Activated CD8-positive, alpha-beta T cell treated with anti-CD3 and anti-CD28 coated beads, Interleukin-2, amount 10 ng/mL, durations not matched to agents 7 days and 5 days (primary cell): ENCODE results near the gene VCL. TPM values are rescaled to one million over a fixed set of nuclear protein-coding genes. Genes with fewer than 3 reads are reported as not detected.
A peak's percentile ranks its signal among the peaks of the same experiment; 100 is the strongest.
"Not testable (repeated sequence)": the region's sequence is repeated elsewhere in the genome, so short reads cannot be mapped to it uniquely, and the experiment has no call there.

ENCODE experiments used
- ATAC-seq: fragments of 150-1000 bp; cut with Tn5 transposase; one replicate; pipeline ENCODE4 v1.10.0; 2021; ENCODE audit warnings: moderate library complexity
- CTCF ChIA-PET: fragments of 350-600 bp; sonication (Branson Sonifier 250); formaldehyde crosslinking; loops from one replicate; lab custom pipeline; 2021; ENCODE audit warnings: antibody characterized with exemption; lab: Charles Lee
- POLR2A ChIA-PET: fragments of 350-600 bp; sonication (Branson Sonifier 250); formaldehyde crosslinking; loops from one replicate; lab custom pipeline; 2021; ENCODE audit warnings: antibody characterized with exemption; lab: Charles Lee
- DNase-seq: peaks from one replicate; pipeline ENCODE4 v3.0.0-alpha.2; 2020
- H3K27ac Mint-ChIP-seq: one replicate; pipeline ENCODE4 v1.8.0; 2021; ENCODE audit warnings: mild to moderate bottlenecking, mixed read lengths
- H3K27me3 Mint-ChIP-seq: one replicate; pipeline ENCODE4 v1.8.0; 2021; ENCODE audit warnings: low read depth, mixed read lengths
- H3K36me3 Mint-ChIP-seq: one replicate; pipeline ENCODE4 v1.8.0; 2021; ENCODE audit warnings: low read depth, mixed read lengths
- H3K4me1 Mint-ChIP-seq: one replicate; pipeline ENCODE4 v1.8.0; 2021; ENCODE audit warnings: low read depth, mixed read lengths
- H3K4me3 Mint-ChIP-seq: one replicate; pipeline ENCODE4 v1.8.0; 2021; ENCODE audit warnings: mild to moderate bottlenecking, mixed read lengths
- H3K9me3 Mint-ChIP-seq: one replicate; pipeline ENCODE4 v1.8.0; 2022; ENCODE audit warnings: mixed read lengths; ENCODE audit not compliant: insufficient read depth
- total RNA-seq, 2 experiments: library from RNA; stranded (reverse); gene quantifications; one replicate each; pipeline ENCODE4 v1.2.3, GENCODE V29; 2021

VCL gene
- total RNA-seq, 2 experiments from 2014 or later, result 31.2 to 33.2 TPM

DNA sequence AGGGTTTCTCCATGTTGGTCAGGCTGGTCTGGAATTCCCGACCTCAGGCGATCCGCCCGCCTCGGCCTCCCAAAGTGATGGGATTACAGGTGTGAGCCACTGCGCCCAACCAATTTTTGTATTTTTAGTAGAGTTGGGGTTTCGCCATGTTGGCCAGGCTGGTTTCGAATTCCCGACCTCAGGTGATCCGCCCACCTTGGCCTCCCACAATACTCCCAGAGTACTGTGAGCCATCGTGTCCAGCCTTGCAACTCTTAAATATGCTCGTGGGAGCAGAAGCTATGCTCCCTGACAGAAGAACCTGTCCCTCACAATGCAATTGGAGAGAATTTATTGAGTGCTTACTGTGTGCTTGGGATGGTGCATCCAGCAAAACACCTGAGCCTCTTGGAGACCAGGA is 34.4 kb upstream of the VCL start:
- H3K36me3 Mint-ChIP-seq, H3K27me3 Mint-ChIP-seq, H3K27ac Mint-ChIP-seq, DNase-seq, H3K4me3 Mint-ChIP-seq, H3K9me3 Mint-ChIP-seq, ATAC-seq, POLR2A ChIA-PET: not testable (repeated sequence)
- peaks cover 23% of the 10 kb centered on the region for H3K4me1 Mint-ChIP-seq
- CTCF ChIA-PET, result interaction anchor here (0.8 to 2.9 kb wide), 3 partner anchors 23 to 83 kb away, joined by 3 to 9 read pairs (median 5); no protein-coding TSS in a partner anchor

DNA sequence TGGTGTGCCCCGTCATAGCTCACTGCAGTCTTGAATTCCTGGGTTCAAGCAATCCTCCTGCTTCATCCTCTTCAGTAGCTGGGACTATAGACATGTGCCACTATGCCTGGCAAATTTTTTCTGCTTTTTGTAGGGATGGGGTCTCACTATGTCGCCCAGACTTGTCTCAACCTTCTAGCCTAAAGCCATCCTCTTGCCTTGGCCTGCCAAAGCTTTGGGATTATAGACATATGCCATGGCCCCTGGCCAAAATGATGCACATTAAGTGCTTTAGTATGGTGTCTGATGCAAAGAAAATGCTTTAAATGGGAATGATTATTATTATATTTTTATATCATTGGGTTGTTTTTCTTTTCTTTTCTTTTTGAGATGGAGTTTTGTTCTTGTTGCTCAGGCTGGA is 33.2 kb upstream of the VCL start:
- Mint-ChIP-seq H3K4me3 (no peak overlapping the region), H3K9me3 (no peaks in the 10 kb centered on the region), H3K36me3 (no peaks in the 10 kb centered on the region), H3K27ac (no peak overlapping the region), H3K27me3 (peaks cover 6% of the 10 kb centered on the region), H3K4me1 (peaks cover 12% of the 10 kb centered on the region)
- ChIA-PET POLR2A (no interaction called here), CTCF (interaction anchor here (1.8 to 2.9 kb wide), 2 partner anchors 24 to 79 kb away, joined by 5 to 9 read pairs; no protein-coding TSS in a partner anchor)
- no peak for ATAC-seq
- DNase-seq, result no peak

DNA sequence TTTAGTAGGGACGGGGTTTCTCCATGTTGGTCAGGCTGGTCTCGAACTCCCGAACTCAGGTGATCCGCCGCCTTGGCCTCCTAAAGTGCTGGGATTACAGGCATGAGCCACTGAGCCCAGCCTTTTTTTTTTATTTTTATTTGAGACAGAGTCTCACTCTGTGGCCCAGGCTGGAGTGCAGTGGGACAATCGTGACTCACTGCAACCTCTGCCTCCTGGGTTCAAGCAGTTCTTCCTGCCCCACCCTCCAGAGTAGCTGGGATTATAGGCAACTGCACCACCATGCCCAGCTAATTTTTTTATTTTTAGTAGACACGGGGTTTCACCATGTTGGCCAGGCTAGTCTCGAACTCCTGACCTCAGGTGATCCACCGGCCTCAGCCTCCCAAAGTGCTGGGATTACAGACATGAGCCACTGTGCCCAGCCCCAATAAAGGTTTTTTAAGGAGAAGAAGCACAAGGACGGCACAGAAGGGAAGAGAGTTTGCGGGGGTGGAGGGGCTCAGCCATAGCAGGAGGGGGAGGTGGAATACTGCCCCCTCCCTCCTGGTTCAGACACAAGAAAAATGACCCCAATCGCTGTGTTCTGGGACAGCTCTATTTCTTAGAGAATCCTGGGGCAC is 32.5 kb upstream of the VCL start:
- H3K36me3 Mint-ChIP-seq, DNase-seq, ATAC-seq, H3K9me3 Mint-ChIP-seq, POLR2A ChIA-PET, H3K27me3 Mint-ChIP-seq, H3K4me1 Mint-ChIP-seq, H3K4me3 Mint-ChIP-seq, H3K27ac Mint-ChIP-seq: not testable (repeated sequence)
- CTCF ChIA-PET, result interaction anchor here (0.8 to 2.9 kb wide), 2 partner anchors 14 to 25 kb away, joined by 3 to 9 read pairs; no protein-coding TSS in a partner anchor

DNA sequence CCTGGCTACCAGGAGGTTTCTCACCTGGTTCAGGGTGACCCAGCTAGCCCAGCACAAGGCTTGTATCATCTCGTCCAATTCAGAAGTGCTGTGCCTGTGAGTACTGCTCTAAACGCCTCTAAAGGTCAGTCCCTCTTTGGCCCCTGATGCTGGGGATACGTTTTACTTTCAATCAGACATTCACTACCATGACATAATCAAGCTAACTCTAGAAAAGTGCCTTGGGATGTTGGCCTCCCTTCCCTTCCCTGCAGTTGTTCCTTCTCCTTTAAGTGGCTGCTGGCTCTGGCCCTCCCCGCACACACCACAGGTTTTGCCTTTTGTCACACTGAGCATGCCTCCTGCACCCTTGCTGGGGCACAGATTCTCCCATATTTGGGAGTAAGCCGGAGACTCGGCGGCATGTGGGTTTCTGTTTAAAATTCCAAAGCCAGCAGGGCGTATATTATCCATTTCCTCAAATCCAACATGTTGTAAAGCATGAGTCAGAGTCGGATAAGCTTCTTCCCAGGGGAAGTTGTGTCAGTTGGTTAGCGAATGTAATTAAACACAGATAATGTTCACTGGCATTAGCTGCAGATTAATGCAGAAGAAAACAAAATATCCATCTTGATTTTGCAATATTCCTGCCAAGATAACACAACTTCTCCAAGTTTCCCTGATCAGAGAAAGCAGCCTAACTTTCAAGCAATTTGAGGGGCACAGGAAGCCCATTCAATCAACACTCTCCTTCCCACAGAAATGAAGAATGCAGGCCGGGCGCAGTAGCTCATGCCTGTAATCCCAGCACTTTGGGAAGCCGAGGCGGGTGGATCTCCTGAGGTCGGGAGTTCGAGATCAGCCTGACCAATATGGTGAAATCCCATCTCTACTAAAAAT is 31.8 kb upstream of the VCL start:
- Mint-ChIP-seq H3K27me3 (peaks cover 10% of the 10 kb centered on the region), H3K36me3 (no peaks in the 10 kb centered on the region), H3K4me1 (peaks cover 5% of the 10 kb centered on the region), H3K9me3 (no peaks in the 10 kb centered on the region), H3K4me3 (no peak overlapping the region), H3K27ac (no peak overlapping the region)
- no peak for DNase-seq
- ATAC-seq, result no peak
- ChIA-PET CTCF (interaction anchor here (0.8 to 3.7 kb wide), 3 partner anchors 9 to 26 kb away, joined by 3 to 17 read pairs (median 9); no protein-coding TSS in a partner anchor), POLR2A (no interaction called here)

DNA sequence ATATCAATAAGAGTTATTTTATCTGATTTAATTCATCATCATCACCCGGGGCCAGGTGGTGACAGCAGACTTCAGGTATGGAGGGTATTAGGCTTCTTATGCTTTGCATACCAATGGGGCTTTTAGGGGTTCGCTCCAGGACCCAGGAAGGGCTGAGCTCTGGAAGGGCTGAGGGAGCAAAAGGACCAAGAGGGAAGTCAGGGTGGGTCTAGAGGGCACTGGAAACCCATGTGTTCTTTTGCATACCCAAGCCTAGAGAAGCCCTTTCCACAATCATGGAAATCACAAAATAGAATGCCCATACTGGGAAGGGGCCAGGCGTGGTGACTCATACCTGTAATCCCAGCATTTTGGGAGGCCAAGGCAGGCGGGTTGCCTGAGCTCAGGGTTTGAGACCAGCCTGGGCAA is 30.9 kb upstream of the VCL start:
- H3K36me3 Mint-ChIP-seq, result no peaks in the 10 kb centered on the region
- H3K9me3 Mint-ChIP-seq, result no peaks in the 10 kb centered on the region
- H3K4me3 Mint-ChIP-seq, result no peak overlapping the region
- DNase-seq, result no peak
- ChIA-PET POLR2A (no interaction called here), CTCF (interaction anchor here (1.3 to 3.7 kb wide), 3 partner anchors 10 to 113 kb away, joined by 3 to 17 read pairs (median 5); no protein-coding TSS in a partner anchor)
- peaks cover 5% of the 10 kb centered on the region for H3K4me1 Mint-ChIP-seq
- H3K27me3 Mint-ChIP-seq, result peaks cover 9% of the 10 kb centered on the region
- no peak overlapping the region for H3K27ac Mint-ChIP-seq
- ATAC-seq, result no peak

DNA sequence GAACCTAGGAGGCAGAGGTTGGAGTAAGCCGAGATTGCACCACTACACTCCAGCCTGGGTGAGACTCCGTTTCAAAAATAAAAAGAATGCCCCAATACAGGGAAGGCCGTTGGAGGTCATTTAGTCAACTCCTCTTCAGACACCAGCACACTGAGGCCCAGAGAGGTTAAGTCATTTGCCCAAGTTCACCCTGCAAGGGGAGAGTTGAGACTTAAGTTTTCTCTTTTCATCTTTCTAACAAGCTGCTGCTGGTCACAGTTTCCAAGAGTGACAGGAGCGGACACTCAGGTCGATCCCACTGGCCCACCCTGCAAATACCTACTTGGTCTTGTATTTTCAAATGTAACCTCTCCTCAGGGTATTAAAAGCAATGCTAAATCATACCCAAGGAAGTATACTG is 30.4 kb upstream of the VCL start:
- ChIA-PET POLR2A (no interaction called here), CTCF (interaction anchor here (1.3 to 3.7 kb wide), 3 partner anchors 10 to 113 kb away, joined by 3 to 17 read pairs (median 5); no protein-coding TSS in a partner anchor)
- peaks cover 5% of the 10 kb centered on the region for H3K4me1 Mint-ChIP-seq
- no peaks in the 10 kb centered on the region for H3K36me3 Mint-ChIP-seq
- peaks cover 9% of the 10 kb centered on the region for H3K27me3 Mint-ChIP-seq
- H3K9me3 Mint-ChIP-seq, result no peaks in the 10 kb centered on the region
- no peak overlapping the region for H3K27ac Mint-ChIP-seq
- DNase-seq, result no peak
- ATAC-seq, result no peak
- H3K4me3 Mint-ChIP-seq, result no peak overlapping the region

DNA sequence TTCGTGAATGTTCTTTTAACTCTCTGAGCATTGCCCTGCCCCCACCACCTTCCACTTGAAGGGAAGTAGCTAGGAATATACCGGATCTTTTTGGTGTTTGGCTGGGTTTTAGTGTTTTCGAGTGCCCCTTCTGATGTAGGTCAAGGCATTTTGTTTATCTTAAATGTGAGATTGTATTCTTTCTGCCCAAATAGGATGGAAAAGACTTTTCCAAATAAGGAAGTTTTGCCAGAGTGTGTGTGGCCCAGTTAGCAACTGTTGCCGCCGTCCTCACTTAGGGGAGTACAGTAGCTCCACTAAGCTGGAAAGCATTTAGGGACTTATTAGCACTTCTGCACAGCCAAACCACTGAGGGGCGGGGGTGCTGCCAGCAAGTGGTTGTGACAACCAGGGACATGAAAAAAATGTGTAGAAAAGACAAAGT is 29.8 kb upstream of the VCL start:
- Mint-ChIP-seq H3K27me3 (peaks cover 9% of the 10 kb centered on the region), H3K9me3 (no peaks in the 10 kb centered on the region), H3K4me1 (peaks cover 5% of the 10 kb centered on the region), H3K4me3 (no peak overlapping the region), H3K27ac (no peak overlapping the region), H3K36me3 (no peaks in the 10 kb centered on the region)
- DNase-seq (no peak), ATAC-seq (no peak)
- CTCF ChIA-PET, result interaction anchor here (1.2 to 3.7 kb wide), 4 partner anchors 11 to 276 kb away, joined by 3 to 17 read pairs (median 4); no protein-coding TSS in a partner anchor
- POLR2A ChIA-PET, result no interaction called here

DNA sequence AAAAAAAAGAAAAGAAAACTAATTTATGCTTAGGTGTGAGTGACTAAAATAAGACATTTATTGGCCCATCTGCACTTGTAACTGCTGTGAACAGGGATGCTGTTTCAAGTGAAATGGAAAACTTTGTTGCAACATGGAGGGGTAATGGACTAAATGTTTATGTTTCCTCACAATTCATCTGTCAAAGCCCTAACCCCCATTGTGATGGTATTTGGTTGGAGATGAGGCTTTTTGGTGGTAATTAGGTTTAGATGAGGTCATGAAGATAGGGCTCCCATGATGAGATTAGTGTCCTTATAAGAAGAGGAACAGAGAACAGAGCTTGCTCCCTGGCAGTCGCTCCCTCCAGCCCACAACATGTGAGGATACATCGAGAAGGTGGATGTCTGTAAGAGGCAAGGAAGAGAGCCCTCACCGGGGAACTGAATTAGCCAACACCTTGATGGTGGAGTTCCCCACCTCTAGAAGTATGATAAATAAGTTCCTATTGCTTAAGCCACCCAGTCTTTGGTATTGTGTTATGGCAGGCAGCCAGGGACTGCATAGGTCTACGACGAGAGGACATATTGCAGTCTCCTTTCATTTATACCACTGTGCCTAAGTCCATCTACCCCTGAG is 28.6 kb upstream of the VCL start:
- Mint-ChIP-seq H3K27me3 (peaks cover 9% of the 10 kb centered on the region), H3K36me3 (no peaks in the 10 kb centered on the region), H3K4me1 (peaks cover 15% of the 10 kb centered on the region), H3K9me3 (no peaks in the 10 kb centered on the region), H3K4me3 (no peak overlapping the region), H3K27ac (no peak overlapping the region)
- no peak for DNase-seq
- CTCF ChIA-PET, result interaction anchor here (1.2 to 3.7 kb wide), 3 partner anchors 12 to 275 kb away, joined by 3 to 17 read pairs (median 5); no protein-coding TSS in a partner anchor
- no peak for ATAC-seq
- POLR2A ChIA-PET, result no interaction called here

DNA sequence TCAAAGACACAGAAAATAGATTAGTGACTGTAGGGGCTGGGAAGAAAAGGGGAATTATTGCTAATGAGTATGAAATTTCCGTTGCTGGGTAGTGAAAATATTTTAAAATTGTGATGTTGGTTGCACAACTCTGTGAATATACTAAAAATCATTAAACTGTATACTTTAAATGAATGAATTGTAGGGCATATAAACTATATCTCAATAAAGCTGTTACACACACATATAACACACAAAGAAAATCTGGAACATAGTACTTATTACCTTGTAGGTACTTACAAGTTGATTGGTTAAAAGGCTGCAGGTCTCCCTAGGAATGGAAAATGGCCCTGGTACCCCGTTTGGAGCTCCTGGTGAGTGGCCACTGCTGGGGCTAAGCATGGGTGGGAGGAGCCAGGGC is 27.1 kb upstream of the VCL start:
- Mint-ChIP-seq H3K4me1 (peaks cover 26% of the 10 kb centered on the region), H3K9me3 (peaks cover 3% of the 10 kb centered on the region), H3K4me3 (no peak overlapping the region), H3K27me3 (peaks cover 13% of the 10 kb centered on the region), H3K27ac (no peak overlapping the region), H3K36me3 (no peaks in the 10 kb centered on the region)
- ATAC-seq, result no peak
- no peak for DNase-seq
- POLR2A ChIA-PET, result no interaction called here
- CTCF ChIA-PET, result interaction anchor here (0.9 to 1.1 kb wide), 2 partner anchors 14 to 85 kb away, joined by 3 read pairs; no protein-coding TSS in a partner anchor

DNA sequence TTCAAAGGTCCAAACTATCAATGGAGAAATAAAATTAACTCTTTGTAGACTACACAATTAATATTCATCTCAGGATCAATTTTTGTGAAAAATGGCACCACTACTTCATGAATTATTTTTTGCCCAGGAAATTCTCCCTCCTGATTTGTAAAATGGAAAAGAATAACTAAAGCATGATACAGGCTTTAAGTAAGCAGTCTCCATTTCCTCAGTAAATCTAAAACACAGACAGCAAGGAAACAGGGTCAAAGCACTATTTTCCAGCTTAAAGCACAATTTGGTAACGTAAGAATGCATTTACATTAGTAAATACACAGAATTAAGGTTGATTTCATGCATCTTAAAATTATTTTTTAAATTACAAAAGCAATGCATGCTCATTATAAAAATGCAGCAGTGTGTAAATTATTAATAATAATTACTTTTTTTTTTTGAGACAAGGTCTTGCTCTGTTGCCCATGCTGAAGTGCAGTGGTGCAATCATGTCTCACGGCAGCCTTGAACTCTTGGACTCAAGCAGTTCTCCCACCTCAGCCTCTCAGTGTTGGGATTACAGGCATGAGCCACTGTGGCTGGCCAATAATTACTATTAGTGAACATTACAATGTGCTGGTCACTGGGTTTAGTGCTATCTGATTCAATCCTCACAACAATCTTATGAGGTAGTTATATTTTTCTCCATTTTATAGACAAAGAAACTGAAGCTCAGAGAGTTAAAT is 26.1 kb upstream of the VCL start:
- ChIA-PET POLR2A (no interaction called here), CTCF (interaction anchor here (0.9 to 1.1 kb wide), 2 partner anchors 15 to 86 kb away, joined by 3 read pairs; no protein-coding TSS in a partner anchor)
- no peak overlapping the region for H3K4me3 Mint-ChIP-seq
- no peak overlapping the region for H3K27ac Mint-ChIP-seq
- DNase-seq (no peak), ATAC-seq (no peak)
- H3K4me1 Mint-ChIP-seq, result peaks cover 26% of the 10 kb centered on the region
- H3K9me3 Mint-ChIP-seq, result peaks cover 4% of the 10 kb centered on the region
- peaks cover 11% of the 10 kb centered on the region for H3K27me3 Mint-ChIP-seq
- H3K36me3 Mint-ChIP-seq, result no peaks in the 10 kb centered on the region

DNA sequence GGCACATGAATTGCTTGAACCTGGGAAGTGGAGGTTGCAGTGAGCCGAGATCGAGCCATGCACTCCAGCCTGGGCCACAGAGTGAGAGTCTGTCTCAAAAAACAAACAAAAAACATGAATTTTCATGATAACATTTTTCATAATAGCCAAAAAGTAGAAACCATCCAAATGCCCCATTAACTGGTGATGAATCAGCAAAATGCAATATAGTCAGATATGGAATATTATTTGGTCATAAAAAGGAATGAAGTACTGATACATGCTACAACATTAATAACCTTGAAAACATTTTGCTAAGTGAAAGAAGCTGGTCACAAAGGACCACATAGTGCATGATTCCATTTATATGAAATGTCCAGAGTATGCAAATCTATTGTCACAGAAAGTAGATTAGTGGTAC is 24.5 kb upstream of the VCL start:
- Mint-ChIP-seq H3K4me1 (peaks cover 21% of the 10 kb centered on the region), H3K27me3 (peaks cover 16% of the 10 kb centered on the region), H3K4me3 (no peak overlapping the region), H3K36me3 (no peaks in the 10 kb centered on the region), H3K9me3 (peaks cover 4% of the 10 kb centered on the region), H3K27ac (peak overlapping the region; percentile 54)
- CTCF ChIA-PET, result interaction anchor here (1.7 to 2.7 kb wide), 3 partner anchors 15 to 19 kb away, joined by 5 to 12 read pairs (median 7); no protein-coding TSS in a partner anchor
- POLR2A ChIA-PET, result interaction anchor here (0.6 kb wide), 1 partner anchor 120 kb away, joined by 3 read pairs; no protein-coding TSS in a partner anchor
- no peak for DNase-seq
- ATAC-seq, result no peak
